Cardiac fibroblast (primary cell): ENCODE results near the gene MACROD2.

Source experiments
- DNase-seq, 2 donors: peaks; one replicate each; pipeline versions ENCODE4 v3.0.0 to v3.0.0-alpha.2; 2010; ENCODE audit warnings: low read depth in 2 of 2
- H3K4me3 ChIP-seq, 2 donors: replicated peaks in 1 of 2; 1 replicate in 1 of 2; 2 replicates in 1 of 2; pipeline ENCODE4 v1.5.1; 2011; ENCODE audit warnings: low read depth in 2 of 2, low read length in 2 of 2, mild to moderate bottlenecking in 2 of 2, moderate library complexity in 1 of 2
- CTCF ChIP-seq: IDR thresholded peaks from one replicate; pipeline ENCODE4 v1.5.1; 2011; ENCODE audit warnings: low read depth, mild to moderate bottlenecking, low read length, inconsistent platforms

The MACROD2 gene

DNA sequence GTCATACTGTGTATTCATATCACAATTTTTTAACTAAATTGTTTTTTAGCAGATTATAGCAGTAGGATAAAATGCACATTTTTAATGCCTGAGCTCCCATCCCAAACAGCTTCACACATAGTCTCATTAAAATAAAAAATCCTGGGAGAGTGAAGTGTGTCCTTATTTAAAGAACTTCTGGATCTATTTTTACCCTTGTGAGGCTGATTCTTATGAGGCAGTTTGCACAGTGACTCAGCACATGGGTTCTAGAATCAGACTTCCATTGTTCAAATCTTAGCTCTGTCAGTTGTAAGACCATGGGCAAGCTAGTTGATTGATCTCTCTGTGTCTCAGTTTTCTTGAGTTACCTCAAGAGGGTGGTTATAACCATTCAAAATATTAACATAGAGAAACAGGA lies 72.3 kb downstream of the MACROD2 start:
- TF ChIP-seq CTCF: no peak
- DNase-seq: no peak
- no peak overlapping the region for H3K4me3 ChIP-seq

DNA sequence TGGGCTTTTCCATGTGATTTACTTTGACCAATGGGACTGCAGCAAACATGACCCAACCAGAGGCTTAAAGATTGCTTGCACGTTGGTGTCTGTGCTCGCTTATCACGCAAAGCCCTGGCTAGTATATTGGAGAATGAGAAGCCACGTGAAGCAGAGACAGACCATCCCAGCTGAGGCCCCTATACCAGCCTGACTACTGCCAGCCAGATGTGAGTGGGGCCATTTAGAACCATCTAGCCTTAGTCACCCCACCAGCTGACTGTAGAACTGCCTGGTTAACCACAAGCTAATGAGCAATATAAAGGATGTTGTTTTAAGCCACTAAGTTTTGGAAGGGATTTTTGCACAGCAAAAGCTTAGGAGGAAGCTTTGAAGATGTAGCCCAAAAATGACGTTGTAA lies 74.5 kb downstream of the MACROD2 start:
- no peak for DNase-seq
- H3K4me3 ChIP-seq: no peak overlapping the region
- no peak for TF ChIP-seq CTCF

GRCh38 chr20:14093652-14094051 lies 98.3 kb downstream of the MACROD2 start:
- H3K4me3 ChIP-seq: no peak overlapping the region
- TF ChIP-seq CTCF: no peak
- no peak for DNase-seq

DNA sequence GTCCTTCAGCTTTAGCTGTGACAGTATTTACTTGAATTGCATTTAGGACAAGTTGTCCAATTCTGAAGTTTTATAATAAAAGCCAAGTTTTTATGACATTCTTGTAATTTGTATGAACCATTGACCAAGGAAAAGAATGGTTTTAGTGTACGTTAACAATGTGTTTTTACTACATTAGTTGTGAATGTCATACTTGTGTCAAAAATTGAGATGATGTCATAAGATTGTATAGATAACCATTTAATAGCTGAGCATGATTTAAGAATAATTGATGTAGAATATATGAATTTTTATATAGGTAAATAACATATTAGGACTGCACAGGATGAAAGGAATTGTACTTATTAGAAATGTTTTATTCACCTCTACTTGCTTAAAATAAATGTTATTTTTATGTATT lies 102.9 kb downstream of the MACROD2 start:
- no peak for DNase-seq
- H3K4me3 ChIP-seq: no peak overlapping the region
- no peak for TF ChIP-seq CTCF

- no peak for TF ChIP-seq CTCF
- DNase-seq: no peak
- no peak overlapping the region for H3K4me3 ChIP-seq
Measured at GRCh38 chr20:14113416-14113815, 118.1 kb downstream of the MACROD2 start.

- no peak for DNase-seq
- TF ChIP-seq CTCF: no peak
- no peak overlapping the region for H3K4me3 ChIP-seq
Measured at GRCh38 chr20:14114065-14114704, 118.9 kb downstream of the MACROD2 start.

DNA sequence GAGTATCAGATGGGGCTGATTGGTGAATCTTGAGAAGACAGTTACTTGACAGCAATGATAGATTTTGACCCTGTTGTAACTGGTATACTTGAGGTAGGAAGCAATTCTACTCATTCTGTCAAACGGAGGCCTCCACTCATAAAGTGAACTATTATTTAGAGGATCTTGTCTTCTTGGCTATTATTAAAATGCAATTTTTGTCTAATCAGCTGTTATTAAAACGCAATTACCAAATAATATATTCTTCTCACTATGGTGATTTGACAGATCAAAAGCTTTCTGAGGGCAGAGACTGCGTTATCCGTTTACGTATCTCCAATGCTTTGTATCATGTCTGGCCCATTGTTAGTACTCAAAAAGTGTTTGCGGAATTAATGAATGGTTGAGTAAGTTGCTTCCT lies 120.7 kb downstream of the MACROD2 start:
- no peak overlapping the region for H3K4me3 ChIP-seq
- no peak for TF ChIP-seq CTCF
- DNase-seq: no peak
